Fibroblast of gingiva (primary cell): ENCODE data around the gene MYO15A.
A peak's percentile ranks its signal among the peaks of the same experiment; 100 is the strongest.

ENCODE experiments used
- DNase-seq: peaks from one replicate; pipeline ENCODE4 v3.0.0-alpha.2; 2011; ENCODE audit warnings: low read depth

The MYO15A gene

DNA sequence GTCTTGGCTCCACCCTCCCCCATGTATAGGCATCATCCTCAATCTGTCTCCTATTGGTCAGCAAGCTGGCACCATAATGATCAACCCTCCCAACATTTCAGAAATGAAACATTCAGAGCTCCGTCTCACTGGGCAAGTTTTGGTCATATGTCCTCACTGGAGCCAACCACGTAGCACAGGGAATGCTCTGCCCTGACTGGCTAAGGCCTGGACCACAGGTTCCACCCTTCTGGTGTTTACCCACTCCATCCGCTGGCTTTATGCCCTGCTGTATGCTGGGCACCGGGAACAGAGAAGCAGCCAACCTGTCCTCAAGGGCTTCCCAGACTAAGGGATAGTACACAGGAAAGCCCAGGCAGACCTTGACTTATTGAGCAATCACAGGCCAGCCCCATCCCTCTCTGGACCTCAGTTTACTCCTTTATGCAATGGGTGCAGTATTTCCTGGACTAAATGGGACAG, 20.5 kb downstream of the MYO15A start:
- DNase-seq = peak; percentile 78

DNA sequence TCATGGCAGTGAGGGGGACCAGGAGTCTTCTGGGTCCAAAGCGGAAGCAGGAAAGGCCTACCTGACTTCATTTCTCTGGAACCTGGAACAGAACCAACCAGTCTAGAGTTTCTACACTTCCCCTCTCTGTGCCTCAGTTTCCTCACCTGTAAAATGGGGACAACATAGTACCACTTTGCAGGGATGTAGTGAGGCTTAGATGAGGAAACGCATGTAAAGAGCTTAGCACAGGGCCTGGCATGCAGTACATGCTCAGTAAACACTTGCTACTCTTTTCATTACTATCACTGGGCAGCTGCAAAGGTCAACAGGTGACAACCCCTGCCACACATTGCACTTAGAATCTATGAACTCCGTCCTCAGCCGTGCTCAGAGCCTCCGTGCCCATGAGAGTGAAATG, 24.2 kb downstream of the MYO15A start:
- no peak for DNase-seq

DNA sequence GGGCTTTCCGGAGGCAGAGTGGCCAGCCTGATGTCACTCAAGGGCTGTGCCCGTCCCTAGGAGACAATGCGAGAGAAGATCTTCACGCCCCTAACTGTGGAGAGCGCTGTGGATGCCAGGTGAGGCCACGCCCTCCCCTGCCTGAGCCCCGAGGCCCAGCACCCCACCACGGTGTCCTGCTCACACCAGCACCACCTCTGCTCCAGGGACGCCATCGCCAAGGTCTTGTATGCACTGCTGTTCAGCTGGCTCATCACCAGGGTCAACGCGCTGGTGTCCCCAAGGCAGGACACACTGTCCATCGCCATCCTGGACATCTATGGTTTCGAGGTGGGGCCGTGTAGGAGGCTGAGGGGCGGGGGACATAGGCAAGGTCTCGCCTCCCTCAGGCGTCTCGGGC, 27.8 kb downstream of the MYO15A start:
- DNase-seq = no peak

DNA sequence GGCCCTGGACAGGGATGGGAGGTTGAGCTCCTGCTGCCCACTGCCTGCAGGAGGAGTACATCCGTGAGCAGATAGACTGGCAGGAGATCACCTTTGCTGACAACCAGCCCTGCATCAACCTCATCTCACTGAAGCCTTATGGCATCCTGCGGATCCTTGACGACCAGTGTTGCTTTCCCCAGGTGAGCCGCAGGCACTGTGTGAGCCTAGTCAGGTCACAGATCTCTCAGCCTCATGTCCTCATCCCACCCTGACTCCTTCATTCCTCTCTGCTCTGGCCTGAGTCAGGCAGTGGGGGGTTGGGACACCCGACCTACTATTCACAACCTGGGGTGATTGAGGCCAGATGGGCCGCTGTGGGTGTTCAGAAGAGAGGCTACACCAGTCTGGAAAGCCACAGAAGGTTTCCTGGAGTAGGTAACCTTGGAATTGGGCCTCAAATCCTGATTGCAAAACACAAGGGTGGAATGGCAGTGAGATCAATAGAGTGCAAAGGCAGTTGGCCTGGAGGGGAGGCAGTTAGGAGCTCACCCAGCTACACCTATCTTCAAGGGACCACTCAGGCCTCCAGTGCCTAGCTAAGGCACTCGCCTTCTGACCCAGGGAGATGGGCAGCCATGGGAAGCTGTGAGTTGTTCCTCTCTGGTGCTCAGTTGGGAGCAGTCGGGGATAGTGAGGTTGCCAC, 29.7 kb downstream of the MYO15A start:
- DNase-seq = no peak

DNA sequence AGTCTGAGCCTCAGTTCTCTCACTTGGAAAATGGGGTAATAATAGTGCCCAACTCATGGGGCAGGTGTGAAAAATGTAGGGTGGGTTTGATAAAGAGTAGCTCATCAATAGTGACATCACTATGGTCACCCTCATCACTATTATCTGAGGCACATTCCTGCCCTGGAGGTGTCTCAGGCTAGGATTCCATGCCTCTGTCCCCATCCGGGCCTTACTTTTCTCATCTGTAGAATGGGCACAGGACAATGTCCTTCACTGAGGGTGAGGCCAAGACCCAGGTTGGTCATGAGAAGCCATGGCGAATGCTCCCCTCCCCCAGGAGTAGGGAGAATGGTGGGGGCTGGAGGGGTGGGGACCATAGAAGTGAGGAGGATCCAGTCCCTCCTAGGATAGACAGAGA, 30.5 kb downstream of the MYO15A start:
- DNase-seq = no peak

DNA sequence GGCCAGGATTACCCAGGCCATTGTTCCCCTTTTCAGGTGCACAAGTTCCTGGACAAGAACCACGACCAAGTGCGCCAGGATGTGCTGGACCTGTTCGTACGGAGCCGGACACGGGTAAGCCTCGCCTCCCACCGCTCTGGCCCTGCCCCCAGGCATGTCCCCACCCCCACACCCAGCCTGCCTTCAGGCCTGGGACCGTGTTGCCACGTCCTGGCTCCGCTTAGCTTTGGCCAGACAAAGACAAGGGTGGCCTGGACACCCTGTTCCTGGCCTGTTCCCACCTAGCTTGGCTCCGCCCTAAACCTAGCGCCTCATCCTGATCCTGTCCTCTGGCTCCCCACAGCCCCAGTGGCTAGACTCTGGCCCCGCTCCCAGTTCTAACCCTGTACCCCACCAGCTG, 30.9 kb downstream of the MYO15A start:
- DNase-seq = no peak

DNA sequence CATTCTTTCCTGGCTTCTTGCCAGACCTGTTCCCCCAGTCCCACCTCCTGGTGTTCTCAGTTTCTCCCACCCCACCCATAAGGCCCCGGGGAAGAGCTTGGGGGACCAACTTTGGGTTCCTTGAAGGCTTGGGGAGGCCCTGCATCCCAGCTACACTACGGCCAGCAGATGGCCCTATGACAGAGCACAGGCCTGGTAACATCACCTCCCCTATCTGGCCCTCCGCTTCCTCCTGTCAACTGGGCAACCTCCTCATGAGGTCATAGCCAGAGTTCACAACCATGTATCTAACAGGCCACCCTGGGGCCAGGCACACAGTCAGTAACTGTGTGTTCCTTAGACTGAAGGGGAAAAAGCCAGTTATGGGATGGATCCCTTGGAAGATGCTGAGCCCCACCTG, 31.4 kb downstream of the MYO15A start:
- no peak for DNase-seq

DNA sequence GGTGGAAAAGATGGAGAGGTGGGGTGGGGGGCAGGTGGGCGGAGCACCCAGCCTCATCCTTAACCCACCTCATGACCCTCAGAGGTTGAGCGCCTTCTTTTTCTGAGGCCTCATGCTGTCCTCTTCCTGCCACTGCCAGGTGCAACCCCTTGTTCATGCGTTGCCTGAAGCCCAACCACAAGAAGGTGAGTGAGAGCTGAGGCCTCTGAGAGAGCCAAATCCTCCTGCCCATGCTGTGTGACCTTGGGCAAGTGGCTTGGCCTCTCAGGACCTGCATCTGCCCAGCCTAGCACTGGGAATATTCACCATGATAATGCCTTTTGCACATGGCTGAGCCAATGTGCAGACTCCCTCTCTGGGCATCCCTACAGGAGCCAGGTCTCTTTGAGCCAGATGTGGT, 32.1 kb downstream of the MYO15A start:
- DNase-seq = no peak

DNA sequence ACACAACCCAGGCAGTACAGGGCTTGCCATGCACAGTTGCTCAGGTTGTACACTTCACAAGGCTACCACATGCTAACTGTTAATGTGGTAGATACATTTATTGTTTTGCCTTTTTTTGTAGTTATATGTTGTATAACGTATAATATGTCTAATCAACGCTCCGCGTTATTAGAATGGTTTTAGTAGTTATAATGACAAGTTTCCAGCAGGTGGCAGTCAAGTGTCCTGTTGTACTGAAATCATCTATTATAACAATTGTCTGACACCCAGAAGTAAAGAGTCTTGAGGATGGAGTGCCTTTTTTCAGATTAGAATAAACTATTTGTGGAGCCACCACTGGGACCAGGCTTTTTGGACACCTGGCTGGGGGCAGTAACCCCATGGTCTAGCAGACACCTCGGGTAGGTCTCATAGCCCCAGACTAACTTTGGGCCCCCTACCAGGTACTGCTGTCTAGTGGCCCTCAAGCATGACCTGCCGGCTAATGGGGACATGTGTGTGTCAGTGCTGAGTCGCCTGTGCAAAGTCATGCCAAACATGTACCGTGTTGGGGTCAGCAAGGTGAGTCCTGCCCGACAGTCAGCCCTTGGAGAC, 32.8 kb downstream of the MYO15A start:
- peak; percentile 29 for DNase-seq

DNA sequence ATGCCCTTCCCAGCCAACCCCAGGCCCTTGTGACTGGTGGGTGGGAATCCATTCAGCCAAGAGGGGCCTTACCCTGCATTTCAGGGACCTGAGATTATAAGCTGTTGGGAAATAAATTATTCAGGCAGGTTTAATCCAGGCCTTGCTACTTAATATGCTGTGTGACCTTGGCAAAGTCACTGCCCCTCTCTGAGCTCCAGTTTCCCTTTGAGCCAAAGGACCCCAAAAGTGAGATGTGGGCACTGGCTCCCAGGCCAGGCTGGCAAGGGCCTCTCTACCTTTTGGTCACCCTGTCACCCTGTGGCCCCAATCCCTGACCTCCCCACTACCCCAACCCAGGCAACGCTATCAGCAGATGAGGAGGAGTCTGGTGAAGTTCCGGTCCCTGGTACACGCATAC, 33.9 kb downstream of the MYO15A start:
- DNase-seq = no peak

DNA sequence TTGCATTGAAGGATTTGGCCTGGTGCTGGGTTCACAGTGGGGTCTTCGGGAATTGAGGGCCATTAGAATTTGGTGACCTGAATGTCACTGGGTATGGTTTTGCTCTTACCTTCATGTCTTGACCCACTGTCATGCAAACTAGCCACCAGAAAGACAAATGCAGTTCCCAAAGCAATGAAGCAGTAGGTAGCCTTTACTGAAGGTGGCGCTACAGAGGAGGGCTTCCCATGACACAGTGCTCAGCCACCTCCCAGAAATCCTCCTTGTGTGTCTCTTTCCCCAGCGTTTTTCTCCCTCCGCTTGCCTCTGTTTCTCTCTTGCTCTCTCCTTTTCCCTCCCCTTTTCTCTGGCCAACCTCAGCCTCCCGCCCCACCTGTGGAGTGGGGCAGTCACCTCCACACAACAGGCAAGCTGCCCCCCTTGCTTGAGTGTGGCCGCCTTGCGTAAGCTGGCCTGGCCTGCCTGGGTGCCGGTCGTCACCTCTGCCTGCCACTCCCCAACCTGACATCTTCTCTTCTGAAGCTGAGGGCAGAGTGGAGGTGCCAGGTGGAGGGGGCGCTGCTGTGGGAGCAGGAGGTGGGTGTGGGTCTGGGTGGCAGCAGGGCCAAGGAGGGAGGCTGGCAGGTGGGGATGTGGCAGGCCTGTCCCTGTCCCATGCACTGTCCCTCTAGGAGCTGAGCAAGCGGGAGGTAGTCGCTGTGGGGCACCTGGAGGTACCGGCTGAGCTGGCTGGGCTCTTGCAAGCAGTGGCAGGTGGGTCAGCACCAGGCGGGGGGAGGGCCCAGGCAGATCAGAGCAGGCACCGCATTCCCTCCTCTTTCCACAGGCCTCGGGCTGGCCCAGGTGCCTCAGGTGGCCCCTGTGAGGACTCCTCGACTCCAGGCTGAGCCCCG, 34.7 kb downstream of the MYO15A start:
- no peak for DNase-seq

DNA sequence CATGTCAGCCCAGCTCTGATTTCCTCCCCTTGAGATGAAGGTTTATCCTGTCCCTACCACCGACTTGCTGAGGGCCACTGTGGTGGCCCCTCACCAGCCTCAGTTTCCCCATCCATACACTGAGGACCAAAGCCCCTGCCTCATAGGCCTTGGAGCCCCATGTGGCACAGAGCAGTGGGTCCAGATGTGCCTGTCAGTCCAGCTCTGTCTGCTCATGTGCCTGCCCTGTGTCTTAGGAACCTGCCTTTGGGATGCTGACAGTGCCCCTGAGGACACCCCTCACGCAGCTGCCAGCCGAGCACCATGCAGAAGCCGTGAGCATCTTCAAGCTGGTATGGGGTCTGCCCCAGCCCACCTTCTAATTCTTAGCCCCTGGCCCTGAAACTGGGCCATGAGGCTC, 35.7 kb downstream of the MYO15A start:
- no peak for DNase-seq

DNA sequence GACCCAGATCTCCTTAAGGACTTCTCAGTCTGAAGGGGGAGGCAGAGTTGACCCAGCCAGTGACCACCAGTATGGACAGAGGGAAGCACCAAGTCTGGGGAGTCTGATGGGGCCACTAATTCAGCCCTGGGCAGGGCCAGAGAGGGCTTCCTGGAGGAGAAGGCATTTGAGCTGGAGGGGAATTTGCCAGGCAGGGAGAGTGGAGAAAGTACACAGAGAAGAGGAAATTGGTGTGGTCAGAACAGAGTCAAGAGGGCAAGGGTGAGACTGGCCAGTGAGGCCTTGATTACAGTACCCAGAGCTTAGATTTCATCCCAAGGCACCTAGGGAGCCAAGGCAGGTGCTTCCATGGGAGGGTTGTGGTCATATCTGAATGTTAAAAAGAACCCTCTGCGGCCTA, 36.3 kb downstream of the MYO15A start:
- no peak for DNase-seq

DNA sequence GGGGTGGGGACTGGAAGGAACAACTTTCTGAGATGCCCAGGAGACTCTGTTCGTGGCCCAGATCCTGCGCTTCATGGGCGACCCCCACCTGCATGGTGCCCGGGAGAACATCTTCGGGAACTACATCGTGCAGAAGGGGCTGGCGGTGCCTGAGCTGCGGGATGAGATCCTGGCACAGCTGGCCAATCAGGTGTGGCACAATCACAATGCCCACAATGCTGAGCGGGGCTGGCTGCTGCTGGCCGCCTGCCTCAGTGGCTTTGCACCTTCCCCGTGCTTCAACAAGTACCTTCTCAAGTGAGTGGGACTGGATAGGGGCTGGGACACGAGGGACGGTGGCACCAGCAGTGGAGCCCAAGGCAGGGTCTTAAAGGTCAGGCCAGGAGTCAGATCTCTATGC, 37.3 kb downstream of the MYO15A start:
- no peak for DNase-seq

DNA sequence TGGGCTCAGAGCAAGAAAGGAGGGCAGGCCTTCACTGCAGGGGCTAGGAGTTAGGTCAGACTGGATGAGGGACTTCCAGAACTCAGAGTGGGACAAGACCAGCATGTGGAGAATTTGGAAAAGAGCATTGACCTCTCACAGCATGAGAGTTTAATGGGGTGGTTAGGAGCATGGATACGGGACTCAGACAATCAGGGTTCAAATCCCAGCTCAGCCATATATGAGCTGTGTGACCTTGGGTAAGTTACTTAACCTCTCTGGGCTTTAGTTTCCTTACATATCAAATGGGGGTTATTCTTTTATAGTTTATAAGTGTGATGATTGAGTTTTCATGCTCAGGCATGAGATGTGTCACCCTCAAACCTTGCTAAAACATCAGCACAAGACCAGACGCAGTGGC, 37.7 kb downstream of the MYO15A start:
- DNase-seq = no peak

DNA sequence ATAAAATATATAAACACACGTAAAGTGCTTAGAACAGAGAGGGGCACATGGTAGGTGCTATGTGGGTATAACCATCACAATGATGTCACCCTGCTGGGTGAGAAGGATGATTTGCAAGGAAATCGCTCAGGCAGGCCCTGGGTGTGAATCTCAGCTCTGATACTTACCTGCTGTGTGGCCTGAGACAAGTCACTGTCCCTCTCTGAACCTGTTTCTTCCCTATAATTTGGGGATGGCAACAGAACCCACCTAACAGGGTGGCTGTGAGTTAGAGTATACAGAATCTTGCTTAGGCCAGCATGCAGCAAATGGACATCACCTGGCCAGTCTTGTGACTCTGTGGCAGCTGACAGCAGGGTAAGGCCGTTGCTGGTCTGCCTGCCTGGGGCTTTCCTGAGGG, 38.4 kb downstream of the MYO15A start:
- DNase-seq = no peak

DNA sequence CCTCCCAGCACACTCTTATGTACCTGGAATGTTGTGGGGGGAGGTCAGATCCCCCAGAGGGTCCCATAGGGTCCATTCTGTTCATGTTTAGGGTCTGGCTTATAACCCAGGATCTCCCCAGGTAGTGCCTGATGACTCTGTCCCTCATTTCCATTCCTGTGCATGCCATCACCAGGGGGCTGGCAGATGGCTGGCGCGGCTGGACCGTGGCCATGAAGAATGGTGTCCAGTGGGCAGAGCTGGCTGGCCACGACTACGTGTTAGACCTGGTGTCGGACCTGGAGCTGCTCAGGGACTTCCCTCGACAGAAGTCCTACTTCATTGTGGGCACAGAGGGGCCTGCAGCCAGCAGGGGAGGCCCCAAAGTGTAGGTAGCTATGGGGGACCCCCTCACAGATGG, 40.0 kb downstream of the MYO15A start:
- DNase-seq = no peak

DNA sequence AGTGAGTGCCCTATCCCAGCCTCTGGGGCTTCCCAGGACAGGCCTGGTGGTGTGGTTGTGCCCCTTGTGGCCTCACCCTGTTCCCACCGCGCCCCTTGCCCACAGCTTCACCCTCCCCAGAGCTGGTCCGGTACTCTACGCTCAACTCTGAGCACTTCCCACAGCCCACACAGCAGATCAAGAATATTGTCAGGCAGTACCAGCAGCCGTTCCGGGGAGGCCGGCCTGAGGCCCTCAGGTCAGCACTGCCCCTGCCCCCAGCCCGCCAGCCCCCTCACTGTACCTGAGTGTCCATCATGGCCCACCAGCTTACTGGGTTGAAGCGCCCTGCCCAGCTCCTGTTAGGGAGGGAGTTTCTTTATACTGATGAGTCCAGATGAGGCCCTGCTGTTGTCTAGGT, 42.7 kb downstream of the MYO15A start:
- DNase-seq = no peak

DNA sequence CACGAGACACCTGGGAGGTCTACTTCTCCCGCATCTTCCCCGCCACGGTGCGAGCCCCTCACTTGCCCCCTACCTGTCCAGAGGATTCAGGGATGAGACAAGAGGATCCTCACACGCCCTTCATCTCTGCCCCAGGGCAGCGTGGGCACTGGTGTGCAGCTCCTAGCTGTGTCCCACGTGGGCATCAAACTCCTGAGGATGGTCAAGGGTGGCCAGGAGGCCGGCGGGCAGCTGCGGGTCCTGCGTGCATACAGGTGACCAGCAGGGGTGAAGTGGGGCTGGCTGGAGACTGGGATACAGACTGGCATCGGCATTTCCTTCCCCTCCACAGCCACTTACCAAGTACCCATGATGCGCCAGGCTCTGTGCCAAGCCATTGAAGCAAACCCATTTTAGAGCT, 46.6 kb downstream of the MYO15A start:
- DNase-seq = no peak

DNA sequence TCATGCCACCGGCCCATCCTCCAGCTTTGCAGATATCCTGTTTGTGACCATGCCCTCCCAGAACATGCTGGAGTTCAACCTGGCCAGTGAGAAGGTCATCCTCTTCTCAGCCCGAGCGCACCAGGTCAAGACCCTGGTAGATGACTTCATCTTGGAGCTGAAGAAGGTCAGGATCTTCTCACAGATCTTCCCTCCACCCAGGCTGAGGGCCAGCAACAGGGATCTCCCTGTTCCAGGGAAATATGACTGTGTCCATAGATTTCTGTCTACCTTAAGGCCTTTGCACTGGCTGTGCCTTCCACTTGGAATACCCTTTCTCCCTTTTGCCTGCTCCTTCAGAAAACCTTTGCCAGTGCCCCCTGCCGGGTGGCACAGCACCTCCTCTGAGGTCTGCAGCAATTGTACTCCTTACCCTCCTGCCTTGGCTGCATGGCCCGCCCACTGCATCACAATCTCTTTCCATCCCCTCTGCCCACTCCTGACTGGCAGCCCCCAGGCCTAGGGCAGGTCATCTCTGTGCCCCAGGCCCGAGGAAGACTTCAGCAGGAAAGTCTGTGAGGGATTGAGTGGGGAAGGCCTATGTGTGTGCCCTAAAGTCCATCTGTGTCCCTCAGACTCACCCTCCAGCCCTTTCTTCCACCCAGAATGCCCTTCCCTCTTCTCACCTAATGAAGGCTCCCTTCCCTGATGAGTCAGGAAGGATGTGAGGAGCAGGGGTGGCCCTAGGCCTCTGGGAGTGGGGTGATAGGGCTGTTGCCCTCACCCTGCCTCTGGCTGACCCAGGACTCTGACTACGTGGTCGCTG, 47.8 kb downstream of the MYO15A start:
- no peak for DNase-seq

DNA sequence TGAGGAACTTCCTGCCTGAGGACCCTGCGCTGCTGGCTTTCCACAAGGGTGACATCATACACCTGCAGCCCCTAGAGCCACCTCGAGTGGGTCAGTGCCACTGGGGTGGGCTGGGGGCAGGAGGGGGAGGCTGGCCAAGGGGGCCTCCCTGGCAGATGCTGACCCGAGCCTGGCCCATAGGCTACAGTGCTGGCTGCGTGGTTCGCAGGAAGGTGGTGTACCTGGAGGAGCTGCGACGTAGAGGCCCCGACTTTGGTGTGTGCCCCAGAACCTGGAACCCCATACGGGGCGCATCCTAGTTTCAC, 48.4 kb downstream of the MYO15A start:
- no peak for DNase-seq

DNA sequence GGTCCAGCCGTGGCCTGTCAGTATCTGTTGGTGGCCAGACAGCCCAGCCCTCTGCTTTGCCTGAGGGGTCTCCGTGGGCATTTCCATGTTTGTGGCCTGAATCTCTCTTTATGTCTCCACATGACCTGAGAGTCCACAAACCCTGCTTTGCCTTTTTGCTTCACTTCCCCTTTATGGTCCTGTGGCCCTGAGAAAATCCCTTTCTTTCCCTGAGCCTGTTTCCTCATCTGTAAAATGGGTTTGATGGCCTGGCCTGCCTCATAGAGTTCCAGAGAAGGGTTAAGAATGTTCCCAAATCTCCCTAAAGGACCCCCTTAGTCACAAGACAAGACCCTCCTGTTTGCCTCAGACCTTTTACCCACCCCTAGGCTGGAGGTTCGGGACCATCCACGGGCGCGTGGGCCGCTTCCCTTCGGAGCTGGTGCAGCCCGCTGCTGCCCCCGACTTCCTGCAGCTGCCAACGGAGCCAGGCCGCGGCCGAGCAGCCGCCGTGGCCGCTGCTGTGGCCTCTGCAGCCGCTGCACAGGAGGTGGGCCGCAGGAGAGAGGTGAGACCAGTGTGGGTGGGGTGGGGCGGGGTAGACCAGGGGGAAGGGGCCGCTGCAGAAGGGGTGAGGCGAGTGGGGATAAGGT, 48.9 kb downstream of the MYO15A start:
- DNase-seq = no peak
